ENCODE measurements around the gene UGT1A10.
"Not testable (repeated sequence)": the region's sequence is repeated elsewhere in the genome, so short reads cannot be mapped to it uniquely, and the experiment has no call there.

DNA sequence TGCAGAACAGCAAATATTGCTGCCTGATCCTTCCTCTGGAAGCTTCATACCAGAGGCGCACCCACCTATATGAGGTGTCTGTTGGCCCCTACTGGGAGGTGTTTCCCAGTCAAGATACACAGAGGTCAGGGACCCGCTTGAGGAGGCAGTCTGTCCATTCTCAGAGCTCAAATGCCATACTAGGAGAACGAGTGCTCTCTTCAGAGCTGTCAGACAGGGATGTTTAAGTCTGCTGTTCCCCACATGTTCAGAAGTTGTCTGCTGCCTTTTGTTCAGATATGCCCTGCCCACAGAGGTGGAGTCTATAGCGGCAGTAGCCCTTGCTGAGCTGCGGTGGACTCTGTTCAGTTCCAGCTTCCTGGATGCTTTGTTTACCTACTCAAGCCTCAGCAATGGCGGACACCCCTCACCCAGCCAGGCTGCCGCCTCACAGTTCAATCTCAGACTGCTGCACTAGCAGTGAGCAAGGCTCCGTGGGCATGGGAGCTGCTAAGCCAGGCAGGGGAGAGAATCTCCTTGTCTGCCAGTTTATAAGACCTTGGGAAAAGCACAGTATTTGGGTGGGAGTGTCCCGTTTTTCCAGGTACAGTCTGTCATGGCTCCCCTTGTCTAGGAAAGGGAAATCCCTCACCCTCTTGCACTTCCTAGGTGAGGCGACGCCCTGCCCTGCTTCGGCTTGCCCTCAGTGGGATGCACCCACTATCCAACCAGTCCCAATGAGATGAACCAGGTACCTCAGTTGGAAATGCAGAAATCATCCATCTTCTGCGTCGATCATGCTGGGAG, 100.8 kb downstream of the UGT1A10 start:
- TF ChIP-seq, protein P1, sequence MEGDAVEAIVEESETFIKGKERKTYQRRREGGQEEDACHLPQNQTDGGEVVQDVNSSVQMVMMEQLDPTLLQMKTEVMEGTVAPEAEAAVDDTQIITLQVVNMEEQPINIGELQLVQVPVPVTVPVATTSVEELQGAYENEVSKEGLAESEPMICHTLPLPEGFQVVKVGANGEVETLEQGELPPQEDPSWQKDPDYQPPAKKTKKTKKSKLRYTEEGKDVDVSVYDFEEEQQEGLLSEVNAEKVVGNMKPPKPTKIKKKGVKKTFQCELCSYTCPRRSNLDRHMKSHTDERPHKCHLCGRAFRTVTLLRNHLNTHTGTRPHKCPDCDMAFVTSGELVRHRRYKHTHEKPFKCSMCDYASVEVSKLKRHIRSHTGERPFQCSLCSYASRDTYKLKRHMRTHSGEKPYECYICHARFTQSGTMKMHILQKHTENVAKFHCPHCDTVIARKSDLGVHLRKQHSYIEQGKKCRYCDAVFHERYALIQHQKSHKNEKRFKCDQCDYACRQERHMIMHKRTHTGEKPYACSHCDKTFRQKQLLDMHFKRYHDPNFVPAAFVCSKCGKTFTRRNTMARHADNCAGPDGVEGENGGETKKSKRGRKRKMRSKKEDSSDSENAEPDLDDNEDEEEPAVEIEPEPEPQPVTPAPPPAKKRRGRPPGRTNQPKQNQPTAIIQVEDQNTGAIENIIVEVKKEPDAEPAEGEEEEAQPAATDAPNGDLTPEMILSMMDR (conservative IDR thresholded peaks at IDR 0.05 in 1 of 2, IDR thresholded peaks at IDR 0.05 in 1 of 2; ENCODE audit: extremely low read depth in 1 of 2, insufficient read depth in 1 of 2, low read depth in 1 of 2, low read length in 2 of 2) = not testable (repeated sequence)
- not testable (repeated sequence) for TF ChIP-seq EZH2 (IDR thresholded peaks at IDR 0.05; ENCODE audit: borderline replicate concordance, low read length)

Data from mammary epithelial cell (primary cell).